ENCODE measurements around the gene RTKN2.
"Not testable (repeated sequence)": the region's sequence is repeated elsewhere in the genome, so short reads cannot be mapped to it uniquely, and the experiment has no call there.

The RTKN2 gene

GRCh38 chr10:62259456-62259855 is 9.2 kb downstream of the RTKN2 start:
- no peak for DNase-seq (ENCODE audit: low read depth in 2 of 2)

- DNase-seq (ENCODE audit: low read depth in 2 of 2): no peak
Observed at GRCh38 chr10:62258926-62259325, 9.7 kb downstream of the RTKN2 start.

GRCh38 chr10:62253704-62254103 is 14.9 kb downstream of the RTKN2 start:
- DNase-seq (ENCODE audit: low read depth in 2 of 2): no peak

- DNase-seq (ENCODE audit: low read depth in 2 of 2): no peak
Observed at GRCh38 chr10:62252051-62252450, 16.6 kb downstream of the RTKN2 start.

GRCh38 chr10:62250594-62251198 is 17.9 kb downstream of the RTKN2 start:
- no peak for DNase-seq (ENCODE audit: low read depth in 2 of 2)

- no peak for DNase-seq (ENCODE audit: low read depth in 2 of 2)
Observed at GRCh38 chr10:62249957-62250356, 18.7 kb downstream of the RTKN2 start.

GRCh38 chr10:62248465-62248864 is 20.2 kb downstream of the RTKN2 start:
- no peak for DNase-seq (ENCODE audit: low read depth in 2 of 2)

- no peak for DNase-seq (ENCODE audit: low read depth in 2 of 2)
Observed at GRCh38 chr10:62244785-62245467, 23.7 kb downstream of the RTKN2 start.

- no peak for DNase-seq (ENCODE audit: low read depth in 2 of 2)
Observed at GRCh38 chr10:62244088-62244487, 24.6 kb downstream of the RTKN2 start.

- no peak for DNase-seq (ENCODE audit: low read depth in 2 of 2)
Observed at GRCh38 chr10:62243647-62243997, 25.0 kb downstream of the RTKN2 start.

- not testable (repeated sequence) for DNase-seq (ENCODE audit: low read depth in 2 of 2)
Observed at GRCh38 chr10:62242965-62243646, 25.5 kb downstream of the RTKN2 start.

GRCh38 chr10:62241521-62241920 is 27.1 kb downstream of the RTKN2 start:
- DNase-seq (ENCODE audit: low read depth in 2 of 2): not testable (repeated sequence)

GRCh38 chr10:62239994-62240393 is 28.6 kb downstream of the RTKN2 start:
- no peak for DNase-seq (ENCODE audit: low read depth in 2 of 2)

- DNase-seq (ENCODE audit: low read depth in 2 of 2): no peak
Observed at GRCh38 chr10:62238880-62239279, 29.8 kb downstream of the RTKN2 start.

- DNase-seq (ENCODE audit: low read depth in 2 of 2): no peak
Observed at GRCh38 chr10:62237966-62238365, 30.7 kb downstream of the RTKN2 start.

GRCh38 chr10:62237506-62237905 is 31.1 kb downstream of the RTKN2 start:
- no peak for DNase-seq (ENCODE audit: low read depth in 2 of 2)

- no peak for DNase-seq (ENCODE audit: low read depth in 2 of 2)
Observed at GRCh38 chr10:62234077-62234605, 34.5 kb downstream of the RTKN2 start.

- no peak for DNase-seq (ENCODE audit: low read depth in 2 of 2)
Observed at GRCh38 chr10:62233356-62234076, 35.1 kb downstream of the RTKN2 start.

GRCh38 chr10:62231805-62232204 is 36.8 kb downstream of the RTKN2 start:
- no peak for DNase-seq (ENCODE audit: low read depth in 2 of 2)

GRCh38 chr10:62231371-62231770 is 37.3 kb downstream of the RTKN2 start:
- DNase-seq (ENCODE audit: low read depth in 2 of 2): no peak

- no peak for DNase-seq (ENCODE audit: low read depth in 2 of 2)
Observed at GRCh38 chr10:62230344-62231121, 38.1 kb downstream of the RTKN2 start.
